A549 (cell line): ENCODE results near the gene CMTM7. TPM values are rescaled to one million over a fixed set of nuclear protein-coding genes. Genes with fewer than 3 reads are reported as not detected.

Source experiments
- ATAC-seq, 2 experiments: fragments of 200-7000 bp in 1 of 2; fragments of >200 bp in 1 of 2; cut with Nextera tagmentation in 1 of 2; cut with Tn5 transposase in 1 of 2; 3 replicates each; pipeline versions ENCODE4 v1.8.0 to v1.9.1; 2018 to 2020; ENCODE audit warnings: mild to moderate bottlenecking in 1 of 2, moderate library complexity in 1 of 2
- CTCF ChIA-PET: fragments of 300-600 bp; sonication (Branson Sonifier 250); formaldehyde crosslinking; extraction: SDS; loops from one replicate; lab custom pipeline; 2021; ENCODE audit warnings: antibody characterized with exemption, inconsistent platforms; lab: Yijun Ruan, JAX
- POLR2A ChIA-PET: fragments of 350-600 bp; formaldehyde crosslinking; extraction: SDS; loops from one replicate; lab custom pipeline; 2021; ENCODE audit warnings: antibody characterized with exemption, inconsistent platforms; lab: Yijun Ruan, JAX
- DNase-seq, 2 experiments: peaks; one replicate each; pipeline versions ENCODE4 v3.0.0 to v3.0.0-alpha.2; 2011 to 2016; ENCODE audit warnings: low read depth in 1 of 2, low spot score in 1 of 2
- FAIRE-seq: peaks from 2 replicates; lab custom pipeline; 2011; peaks lifted over from hg19 to GRCh38; lab: Jason Lieb, UNC
- H3K27ac ChIP-seq, 2 experiments: fragments of >200 bp; sonication (Bioruptor Twin); formaldehyde crosslinking; 3 replicates each; pipeline ENCODE4 v1.5.1; 2016 to 2017
- H3K4me1 ChIP-seq: fragments of >200 bp; sonication (Bioruptor Twin); formaldehyde crosslinking; 3 replicates; pipeline ENCODE4 v1.6.1; 2016
- H3K4me2 ChIP-seq: fragments of >200 bp; sonication (Bioruptor Twin); formaldehyde crosslinking; 3 replicates; pipeline ENCODE4 v1.6.1; 2016
- H3K4me3 ChIP-seq: fragments of >200 bp; sonication (Bioruptor Twin); formaldehyde crosslinking; 3 replicates; pipeline ENCODE4 v1.5.1; 2016
- H3K9me3 ChIP-seq: fragments of >200 bp; sonication (Bioruptor Twin); formaldehyde crosslinking; 3 replicates; pipeline ENCODE4 v1.6.1; 2016
- CBX2 ChIP-seq: fragments of 200-600 bp; sonication (generic); IDR thresholded peaks from 2 replicates; pipeline ENCODE4 v1.6.1; 2016; ENCODE audit warnings: low read depth, mild to moderate bottlenecking, borderline replicate concordance
- EP300 ChIP-seq, 2 experiments: fragments of >200 bp; sonication (Bioruptor Twin); formaldehyde crosslinking; IDR thresholded peaks; 2 replicates in 1 of 2; 3 replicates in 1 of 2; pipeline ENCODE4 v1.6.1; 2016 to 2017
- FOSL2 ChIP-seq, 2 experiments: fragments of 450-650 bp in 1 of 2; fragments of >200 bp in 1 of 2; sonication (Bioruptor Twin) in 1 of 2; formaldehyde crosslinking; IDR thresholded peaks; 2 replicates each; pipeline versions ENCODE4 v1.5.0 to v1.6.1; 2016 to 2020; ENCODE audit warnings: mild to moderate bottlenecking in 1 of 2, moderate library complexity in 1 of 2
- GATA3 ChIP-seq: IDR thresholded peaks from 2 replicates; pipeline ENCODE4 v1.6.1; 2012; ENCODE audit warnings: borderline replicate concordance
- HEYL ChIP-seq: fragments of 250-450 bp; sonication (Bioruptor Pico); IDR thresholded peaks from 2 replicates; pipeline ENCODE4 v1.8.0; 2021; ENCODE audit warnings: mild to moderate bottlenecking, moderate library complexity
- HOXB5 ChIP-seq: fragments of 250-450 bp; sonication (Bioruptor Pico); IDR thresholded peaks from 2 replicates; pipeline ENCODE4 v1.5.0; 2020; ENCODE audit warnings: mild to moderate bottlenecking, moderate library complexity
- JUN ChIP-seq, 2 experiments: fragments of >200 bp; sonication (Bioruptor Twin); formaldehyde crosslinking; IDR thresholded peaks; 2 replicates in 1 of 2; 3 replicates in 1 of 2; pipeline ENCODE4 v1.6.1; 2016 to 2017
- KDM1A ChIP-seq: fragments of 200-600 bp; sonication (generic); IDR thresholded peaks from 2 replicates; pipeline ENCODE4 v1.6.1; 2016; ENCODE audit warnings: low read depth, mild to moderate bottlenecking
- KDM5A ChIP-seq: fragments of 200-600 bp; sonication (generic); IDR thresholded peaks from 2 replicates; pipeline ENCODE4 v1.6.1; 2016; ENCODE audit warnings: antibody characterized with exemption, mild to moderate bottlenecking
- MAFK ChIP-seq: fragments of 450-650 bp; IDR thresholded peaks from 2 replicates; pipeline ENCODE4 v1.6.1; 2014; ENCODE audit not compliant: partially characterized antibody
- MYC ChIP-seq: IDR thresholded peaks from 2 replicates; pipeline ENCODE4 v1.6.1; 2012; ENCODE audit warnings: mild to moderate bottlenecking, inconsistent platforms, low read length, improper control_type of control experiment, borderline replicate concordance
- NFE2L2 ChIP-seq: fragments of 150-350 bp; conservative IDR thresholded peaks from 2 replicates; pipeline ENCODE4 v1.6.1; 2014; ENCODE audit warnings: low read length
- PHF8 ChIP-seq: fragments of 200-600 bp; sonication (generic); IDR thresholded peaks from 2 replicates; pipeline ENCODE4 v1.6.1; 2016; ENCODE audit warnings: low read depth, mild to moderate bottlenecking, antibody characterized with exemption, moderate library complexity, borderline replicate concordance
- RAD21 ChIP-seq, 2 experiments: fragments of >200 bp in 1 of 2; sonication (Bioruptor Twin) in 1 of 2; formaldehyde crosslinking in 1 of 2; IDR thresholded peaks in 1 of 2; conservative IDR thresholded peaks in 1 of 2; 2 replicates in 1 of 2; 3 replicates in 1 of 2; pipeline ENCODE4 v1.6.1; 2012 to 2018; ENCODE audit warnings: inconsistent platforms in 1 of 2
- RARB ChIP-seq: fragments of 250-450 bp; sonication (Bioruptor Pico); IDR thresholded peaks from 2 replicates; pipeline ENCODE4 v1.8.0; 2021; ENCODE audit warnings: mild to moderate bottlenecking, moderate library complexity
- RFX5 ChIP-seq: fragments of 450-650 bp; IDR thresholded peaks from 2 replicates; pipeline ENCODE4 v1.7.1; 2014; ENCODE audit warnings: antibody characterized with exemption, mild to moderate bottlenecking, moderate library complexity
- RNF2 ChIP-seq: fragments of 200-600 bp; sonication (generic); IDR thresholded peaks from 2 replicates; pipeline ENCODE4 v1.6.1; 2016; ENCODE audit warnings: low read depth, mild to moderate bottlenecking, antibody characterized with exemption, moderate library complexity, borderline replicate concordance
- SREBF2 ChIP-seq: fragments of 450-650 bp; IDR thresholded peaks from 2 replicates; pipeline ENCODE4 v1.6.1; 2014; ENCODE audit warnings: mild to moderate bottlenecking, moderate library complexity
- TFCP2L1 ChIP-seq: fragments of 250-450 bp; sonication (Bioruptor Pico); IDR thresholded peaks from 2 replicates; pipeline ENCODE4 v1.5.0; 2021; ENCODE audit warnings: mild to moderate bottlenecking
- ZFP36 ChIP-seq: fragments of 450-650 bp; IDR thresholded peaks from 2 replicates; pipeline ENCODE4 v1.6.1; 2014; ENCODE audit warnings: borderline replicate concordance; ENCODE audit not compliant: partially characterized antibody
- ZNF302 ChIP-seq: fragments of 250-450 bp; sonication (Bioruptor Pico); IDR thresholded peaks from 2 replicates; pipeline ENCODE4 v1.9.0; 2021; ENCODE audit warnings: inconsistent platforms, mild to moderate bottlenecking, moderate library complexity
- WGBS: methylation state at CpG from one replicate; pipeline ENCODE4 v1.1.6; 2017; ENCODE audit errors: missing lambda C conversion rate; 5-methylcytosine and 5-hydroxymethylcytosine counted together
- polyA plus RNA-seq, 4 experiments: library from polyadenylated mRNA; depleted of rRNA in 3 of 4; stranded (reverse); fragments of >200 nt; fragmentation: RNase III in 1 of 4; extraction: RNeasy Plus Mini Kit Qiagen cat#74134 plus additional on column Dnase treatment in 1 of 4; gene quantifications; 2 replicates in 3 of 4; 3 replicates in 1 of 4; pipeline ENCODE4 v1.2.3, GENCODE V29; 2011 to 2017
- TF ChIP-seq, protein P1 (sequence below): IDR thresholded peaks from 2 replicates; pipeline ENCODE4 v1.6.1; 2012
- TF ChIP-seq, protein P2 (sequence below): IDR thresholded peaks from 2 replicates; pipeline ENCODE4 v1.6.1; 2012; ENCODE audit warnings: low read depth, borderline replicate concordance
- TF ChIP-seq, protein P3 (sequence below): fragments of 250-450 bp; sonication (Bioruptor Pico); IDR thresholded peaks from 2 replicates; pipeline ENCODE4 v1.5.0; 2021; ENCODE audit warnings: mild to moderate bottlenecking, moderate library complexity, borderline replicate concordance
- TF ChIP-seq, protein P4 (sequence below): IDR thresholded peaks from 2 replicates; pipeline ENCODE4 v1.6.1; 2012

The CMTM7 gene
- polyA plus RNA-seq, 2 of the 4 experiments (the other 2 are of a cell fraction): 14.2 to 18.7 TPM

DNA sequence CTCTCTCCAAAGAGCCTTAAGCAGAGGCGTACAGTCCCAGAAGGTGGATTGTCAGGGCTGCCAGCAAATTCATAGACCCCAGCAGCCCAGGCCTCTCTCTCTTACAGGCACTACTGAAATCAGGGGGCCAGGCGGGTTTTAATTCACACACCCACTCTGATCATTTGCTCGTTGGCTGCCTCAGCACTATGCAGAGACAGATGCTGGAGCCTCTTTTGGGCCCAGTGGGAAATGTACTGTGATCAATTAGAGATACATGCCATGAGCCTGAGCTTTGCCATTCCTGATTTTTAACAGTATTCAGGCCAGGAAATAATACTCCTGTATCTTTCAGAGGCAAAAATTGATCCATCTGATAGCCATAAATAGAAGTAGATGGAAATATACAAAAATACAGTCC lies 58.0 kb downstream of the CMTM7 start:
- ChIA-PET CTCF (interaction anchor here (1.5 to 13.1 kb wide), 2 partner anchors 19 to 75 kb away, joined by 3 to 132 read pairs; no protein-coding TSS in a partner anchor), POLR2A (interaction anchor here (1.0 kb wide), 1 partner anchor 20 kb away, joined by 3 read pairs; no protein-coding TSS in a partner anchor)
- Histone ChIP-seq H3K27ac (no peak overlapping the region), H3K4me3 (no peak overlapping the region), H3K4me1 (0 out of 3 replicates have a peak, but pooled peaks cover 5% of the 10 kb centered on the region), H3K9me3 (no peaks in the 10 kb centered on the region), H3K4me2 (no peak overlapping the region)
- ATAC-seq (no peak), FAIRE-seq (no peak), DNase-seq (no peak)
- TF ChIP-seq HOXB5 (CRISPR knock-in tag) (no peak), EP300 (IDR thresholded peaks at IDR 0.05) (no peak), MYC (no peak), MAFK (no peak), PHF8 (no peak), ZNF302 (CRISPR knock-in tag) (no peak)
- TF ChIP-seq, protein P1, sequence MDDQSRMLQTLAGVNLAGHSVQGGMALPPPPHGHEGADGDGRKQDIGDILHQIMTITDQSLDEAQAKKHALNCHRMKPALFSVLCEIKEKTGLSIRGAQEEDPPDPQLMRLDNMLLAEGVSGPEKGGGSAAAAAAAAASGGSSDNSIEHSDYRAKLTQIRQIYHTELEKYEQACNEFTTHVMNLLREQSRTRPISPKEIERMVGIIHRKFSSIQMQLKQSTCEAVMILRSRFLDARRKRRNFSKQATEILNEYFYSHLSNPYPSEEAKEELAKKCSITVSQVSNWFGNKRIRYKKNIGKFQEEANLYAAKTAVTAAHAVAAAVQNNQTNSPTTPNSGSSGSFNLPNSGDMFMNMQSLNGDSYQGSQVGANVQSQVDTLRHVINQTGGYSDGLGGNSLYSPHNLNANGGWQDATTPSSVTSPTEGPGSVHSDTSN: no peak
- TF ChIP-seq, protein P2, sequence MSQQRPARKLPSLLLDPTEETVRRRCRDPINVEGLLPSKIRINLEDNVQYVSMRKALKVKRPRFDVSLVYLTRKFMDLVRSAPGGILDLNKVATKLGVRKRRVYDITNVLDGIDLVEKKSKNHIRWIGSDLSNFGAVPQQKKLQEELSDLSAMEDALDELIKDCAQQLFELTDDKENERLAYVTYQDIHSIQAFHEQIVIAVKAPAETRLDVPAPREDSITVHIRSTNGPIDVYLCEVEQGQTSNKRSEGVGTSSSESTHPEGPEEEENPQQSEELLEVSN: no peak
- WGBS: 94% methylated on average over 3 of the region's 3 CpGs

DNA sequence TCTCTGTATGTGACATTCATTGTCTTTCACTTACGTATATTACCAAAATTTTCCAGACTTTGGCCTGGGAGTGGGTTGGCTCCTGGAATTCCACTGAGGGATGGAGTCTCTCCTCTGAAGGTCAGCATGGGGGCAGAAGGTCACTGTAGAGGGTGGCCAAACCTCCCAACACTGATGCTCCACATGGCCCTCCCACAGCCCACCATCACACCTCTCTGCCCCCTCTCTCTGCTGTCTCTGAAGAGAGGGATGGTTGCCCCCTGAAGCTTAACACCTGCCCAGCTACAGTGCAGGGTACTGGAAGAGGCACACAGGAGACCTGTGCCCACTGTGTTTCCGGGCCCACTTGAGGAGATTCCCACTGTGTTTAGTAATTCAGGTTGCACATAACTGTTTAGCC lies 58.8 kb downstream of the CMTM7 start:
- POLR2A ChIA-PET: interaction anchor here (1.0 kb wide), 1 partner anchor 20 kb away, joined by 3 read pairs; no protein-coding TSS in a partner anchor
- Histone ChIP-seq H3K9me3 (no peaks in the 10 kb centered on the region), H3K27ac (no peak overlapping the region), H3K4me3 (no peak overlapping the region), H3K4me1 (0 out of 3 replicates have a peak, but pooled peaks cover 5% of the 10 kb centered on the region), H3K4me2 (no peak overlapping the region)
- no peak for FAIRE-seq
- no peak for DNase-seq
- TF ChIP-seq KDM5A (no peak), NFE2L2 (no peak), GATA3 (no peak), RARB (CRISPR knock-in tag) (no peak), JUN (IDR thresholded peaks at IDR 0.05) (no peak), SREBF2 (no peak), MAFK (no peak), HEYL (CRISPR knock-in tag) (no peak), ZFP36 (no peak), RNF2 (no peak), RFX5 (no peak), MYC (no peak)
- no peak for ATAC-seq
- CTCF ChIA-PET: interaction anchor here (1.2 to 13.1 kb wide), 3 partner anchors 19 to 273 kb away, joined by 3 to 132 read pairs (median 7); no protein-coding TSS in a partner anchor
- WGBS: 81% methylated on average over 2 of the region's 2 CpGs

DNA sequence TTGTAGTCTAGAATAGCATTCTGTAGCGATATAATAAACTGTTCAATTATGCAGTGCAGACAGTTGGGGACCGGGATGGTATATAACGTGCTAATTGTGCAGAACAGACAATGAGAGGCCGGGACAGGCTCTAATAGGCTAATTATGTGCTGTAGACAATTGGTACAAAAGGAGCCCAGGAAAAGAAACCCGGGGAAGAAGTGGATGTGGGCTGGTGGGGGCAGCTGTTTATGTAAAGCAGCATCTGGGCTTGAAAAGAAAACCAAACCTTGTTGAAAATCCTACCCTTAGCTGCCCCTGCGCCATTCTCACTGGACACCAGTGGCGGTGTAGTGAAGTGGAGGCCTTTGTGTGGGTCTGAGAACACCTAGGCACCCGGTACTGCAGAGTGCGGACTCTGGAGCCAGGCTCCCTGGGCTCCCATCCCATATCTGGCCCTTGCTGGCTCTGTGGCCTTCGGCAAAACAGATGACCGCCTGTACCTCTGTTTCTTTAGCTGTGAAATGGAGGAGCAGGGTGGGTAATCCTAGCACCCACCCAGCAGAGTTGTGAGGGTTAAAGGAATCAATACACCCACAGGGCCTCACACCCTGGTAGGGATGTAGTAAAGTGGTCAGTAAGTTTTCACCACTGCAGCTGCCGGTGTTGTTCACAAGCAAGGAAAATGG lies 59.5 kb downstream of the CMTM7 start:
- 91% methylated on average over 10 of the region's 12 CpGs for WGBS
- POLR2A ChIA-PET: no interaction called here
- Histone ChIP-seq H3K4me3 (no peak overlapping the region), H3K4me1 (0 out of 3 replicates have a peak, but pooled peaks cover 5% of the 10 kb centered on the region), H3K27ac (no peak overlapping the region), H3K9me3 (no peaks in the 10 kb centered on the region), H3K4me2 (no peak overlapping the region)
- DNase-seq (no peak), FAIRE-seq (no peak), ATAC-seq (no peak)
- CTCF ChIA-PET: interaction anchor here (0.6 to 13.1 kb wide), 6 partner anchors 8 to 387 kb away, joined by 3 to 132 read pairs (median 3); no protein-coding TSS in a partner anchor
- no peak for TF ChIP-seq FOSL2 (IDR thresholded peaks at IDR 0.05)
- TF ChIP-seq FOSL2 (CRISPR knock-in tag; IDR thresholded peaks at IDR 0.05): no peak
- no peak for TF ChIP-seq CBX2
- TF ChIP-seq RAD21 (conservative IDR thresholded peaks at IDR 0.05 in 1 of 2, IDR thresholded peaks at IDR 0.05 in 1 of 2): no peak
- TF ChIP-seq KDM1A: no peak
- TF ChIP-seq, protein P3, sequence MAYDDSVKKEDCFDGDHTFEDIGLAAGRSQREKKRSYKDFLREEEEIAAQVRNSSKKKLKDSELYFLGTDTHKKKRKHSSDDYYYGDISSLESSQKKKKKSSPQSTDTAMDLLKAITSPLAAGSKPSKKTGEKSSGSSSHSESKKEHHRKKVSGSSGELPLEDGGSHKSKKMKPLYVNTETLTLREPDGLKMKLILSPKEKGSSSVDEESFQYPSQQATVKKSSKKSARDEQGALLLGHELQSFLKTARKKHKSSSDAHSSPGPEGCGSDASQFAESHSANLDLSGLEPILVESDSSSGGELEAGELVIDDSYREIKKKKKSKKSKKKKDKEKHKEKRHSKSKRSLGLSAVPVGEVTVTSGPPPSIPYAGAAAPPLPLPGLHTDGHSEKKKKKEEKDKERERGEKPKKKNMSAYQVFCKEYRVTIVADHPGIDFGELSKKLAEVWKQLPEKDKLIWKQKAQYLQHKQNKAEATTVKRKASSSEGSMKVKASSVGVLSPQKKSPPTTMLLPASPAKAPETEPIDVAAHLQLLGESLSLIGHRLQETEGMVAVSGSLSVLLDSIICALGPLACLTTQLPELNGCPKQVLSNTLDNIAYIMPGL (CRISPR knock-in tag): no peak
- TF ChIP-seq EP300 (IDR thresholded peaks at IDR 0.05): no peak
- TF ChIP-seq, protein P1: no peak
- TF ChIP-seq NFE2L2: no peak
- TF ChIP-seq TFCP2L1: no peak
- TF ChIP-seq, protein P4, sequence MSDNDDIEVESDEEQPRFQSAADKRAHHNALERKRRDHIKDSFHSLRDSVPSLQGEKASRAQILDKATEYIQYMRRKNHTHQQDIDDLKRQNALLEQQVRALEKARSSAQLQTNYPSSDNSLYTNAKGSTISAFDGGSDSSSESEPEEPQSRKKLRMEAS: no peak
